Mucosa of descending colon (tissue), 3 donors: ENCODE results near the gene PTPN2. TPM values are rescaled to one million over a fixed set of nuclear protein-coding genes. Genes with fewer than 3 reads are reported as not detected.

Experiments used
- ATAC-seq: fragments of 200-7000 bp; cut with Tn5 transposase; one replicate; pipeline ENCODE4 v1.9.1; 2020; ENCODE audit warnings: mild to moderate bottlenecking, moderate library complexity
- DNase-seq, 3 donors: peaks; one replicate each; pipeline ENCODE4 v3.0.0-alpha.2; 2020
- H3K36me3 ChIP-seq: fragments of 200-600 bp; one replicate; pipeline ENCODE4 v1.8.0; 2021; ENCODE audit warnings: low read depth, mild to moderate bottlenecking
- H3K4me1 ChIP-seq: fragments of 200-600 bp; one replicate; pipeline ENCODE4 v1.8.0; 2021; ENCODE audit warnings: low read depth, mild to moderate bottlenecking
- H3K4me3 ChIP-seq: fragments of 200-600 bp; one replicate; pipeline ENCODE4 v1.8.0; 2021; ENCODE audit warnings: mild to moderate bottlenecking
- H3K9me3 ChIP-seq: fragments of 200-600 bp; one replicate; pipeline ENCODE4 v1.8.0; 2021; ENCODE audit warnings: mild to moderate bottlenecking
- CTCF ChIP-seq: fragments of 200-600 bp; IDR thresholded peaks from one replicate; pipeline ENCODE4 v1.8.0; 2022; ENCODE audit warnings: antibody characterized with exemption, mild to moderate bottlenecking
- intact Hi-C, 2 donors: fragments of 100-400 bp; cut with DNase I in 1 of 2; cut with micrococcal nuclease in 1 of 2; formaldehyde crosslinking; loops; one replicate each; pipeline versions ENCODE4 v1.11.0 to v1.11.1; 2022; cut with DNase I, micrococcal nuclease
- total RNA-seq, 3 donors: library from RNA; stranded (reverse); fragmentation: NEBNext Ultra II Directional in 2 of 3; extraction: Animal tissue kit (Norgen Biotek cat#: 25700) in 2 of 3; gene quantifications; one replicate each; pipeline versions ENCODE4 v1.2.1 to v1.2.4, GENCODE V29; 2021 to 2023
- donor health status: DM: no; HTN: no; CAD: no; lungs with moderate emphysema.
- donor health status: DM: no; HTN: no; CAD: no.
- donor health status: DM: no; HTN: yes; CAD: no.

Gene PTPN2
- total RNA-seq, 3 donors from 2014 or later: 28.9 to 42.0 (median 38.4) TPM

GRCh38 chr18:12820506-12820905 is 63.5 kb downstream of the PTPN2 start:
- intact Hi-C loops: no loop called here
- Histone ChIP-seq H3K9me3 (no peaks in the 10 kb centered on the region), H3K4me1 (no peaks in the 10 kb centered on the region), H3K36me3 (no peaks in the 10 kb centered on the region), H3K4me3 (no peak overlapping the region)
- ATAC-seq (no peak), DNase-seq (no peak)
- no peak for TF ChIP-seq CTCF

- Histone ChIP-seq H3K36me3 (no peaks in the 10 kb centered on the region), H3K9me3 (no peaks in the 10 kb centered on the region), H3K4me3 (no peak overlapping the region), H3K4me1 (no peaks in the 10 kb centered on the region)
- intact Hi-C loops: no loop called here
- no peak for TF ChIP-seq CTCF
- DNase-seq: no peak
- ATAC-seq: no peak
Observed at GRCh38 chr18:12819841-12820240, 64.2 kb downstream of the PTPN2 start.

- intact Hi-C loops: no loop called here
- no peak for TF ChIP-seq CTCF
- no peak for DNase-seq
- no peaks in the 10 kb centered on the region for H3K9me3 ChIP-seq
- H3K4me1 ChIP-seq: no peaks in the 10 kb centered on the region
- ATAC-seq: peak; percentile 25
- H3K36me3 ChIP-seq: no peaks in the 10 kb centered on the region
- no peak overlapping the region for H3K4me3 ChIP-seq
Observed at GRCh38 chr18:12819322-12819721, 64.7 kb downstream of the PTPN2 start.

- H3K36me3 ChIP-seq: peaks cover 4% of the 10 kb centered on the region
- intact Hi-C loops: no loop called here
- ATAC-seq: no peak
- no peaks in the 10 kb centered on the region for H3K4me1 ChIP-seq
- TF ChIP-seq CTCF: no peak
- H3K9me3 ChIP-seq: no peaks in the 10 kb centered on the region
- H3K4me3 ChIP-seq: no peak overlapping the region
- DNase-seq: no peak
Observed at GRCh38 chr18:12818243-12818642, 65.8 kb downstream of the PTPN2 start.

- no peak for ATAC-seq
- Histone ChIP-seq H3K4me3 (no peak overlapping the region), H3K9me3 (no peaks in the 10 kb centered on the region), H3K36me3 (peaks cover 4% of the 10 kb centered on the region), H3K4me1 (no peaks in the 10 kb centered on the region)
- intact Hi-C loops: no loop called here
- DNase-seq: no peak
- no peak for TF ChIP-seq CTCF
Observed at GRCh38 chr18:12816451-12816850, 67.6 kb downstream of the PTPN2 start.
